ENCODE data around the gene DCDC2B.

- no peak for TF ChIP-seq EZH2phosphoT487 (conservative IDR thresholded peaks at IDR 0.05; ENCODE audit: low read length)
- TF ChIP-seq, protein P1, sequence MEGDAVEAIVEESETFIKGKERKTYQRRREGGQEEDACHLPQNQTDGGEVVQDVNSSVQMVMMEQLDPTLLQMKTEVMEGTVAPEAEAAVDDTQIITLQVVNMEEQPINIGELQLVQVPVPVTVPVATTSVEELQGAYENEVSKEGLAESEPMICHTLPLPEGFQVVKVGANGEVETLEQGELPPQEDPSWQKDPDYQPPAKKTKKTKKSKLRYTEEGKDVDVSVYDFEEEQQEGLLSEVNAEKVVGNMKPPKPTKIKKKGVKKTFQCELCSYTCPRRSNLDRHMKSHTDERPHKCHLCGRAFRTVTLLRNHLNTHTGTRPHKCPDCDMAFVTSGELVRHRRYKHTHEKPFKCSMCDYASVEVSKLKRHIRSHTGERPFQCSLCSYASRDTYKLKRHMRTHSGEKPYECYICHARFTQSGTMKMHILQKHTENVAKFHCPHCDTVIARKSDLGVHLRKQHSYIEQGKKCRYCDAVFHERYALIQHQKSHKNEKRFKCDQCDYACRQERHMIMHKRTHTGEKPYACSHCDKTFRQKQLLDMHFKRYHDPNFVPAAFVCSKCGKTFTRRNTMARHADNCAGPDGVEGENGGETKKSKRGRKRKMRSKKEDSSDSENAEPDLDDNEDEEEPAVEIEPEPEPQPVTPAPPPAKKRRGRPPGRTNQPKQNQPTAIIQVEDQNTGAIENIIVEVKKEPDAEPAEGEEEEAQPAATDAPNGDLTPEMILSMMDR (IDR thresholded peaks at IDR 0.05; ENCODE audit: insufficient read depth, low read length, poor library complexity, severe bottlenecking) = no peak
Measured at GRCh38 chr1:32192220-32192948, 16.5 kb upstream of the DCDC2B start.

All from SU-DHL-6 (cell line).